Tibial nerve (tissue), 4 donors: ENCODE measurements around the gene GRID1. TPM values are rescaled to one million over a fixed set of nuclear protein-coding genes. Genes with fewer than 3 reads are reported as not detected.

Source experiments
- DNase-seq, 2 donors: peaks; one replicate each; pipeline ENCODE4 v3.0.0-alpha.2; 2019; ENCODE audit warnings: low spot score in 2 of 2
- H3K27ac ChIP-seq, 4 donors: fragments of 200-600 bp; sonication (generic) in 3 of 4; one replicate each; pipeline ENCODE4 v1.5.1; 2017 to 2019; ENCODE audit warnings: mild to moderate bottlenecking in 1 of 4
- H3K27me3 ChIP-seq, 2 donors: fragments of 200-600 bp; sonication (generic) in 1 of 2; one replicate each; pipeline versions ENCODE4 v1.5.1 to v1.6.0; 2017 to 2019
- H3K36me3 ChIP-seq, 3 donors: fragments of 200-600 bp; sonication (generic); one replicate each; pipeline ENCODE4 v1.5.1; 2018 to 2019
- H3K4me1 ChIP-seq, 4 donors: fragments of 200-600 bp; sonication (generic) in 3 of 4; one replicate each; pipeline ENCODE4 v1.5.1; 2017 to 2019
- H3K4me3 ChIP-seq, 4 donors: fragments of 200-600 bp; sonication (generic) in 3 of 4; one replicate each; pipeline ENCODE4 v1.5.1; 2017 to 2019; ENCODE audit warnings: mild to moderate bottlenecking in 1 of 4, moderate library complexity in 1 of 4
- H3K9me3 ChIP-seq, 4 donors: fragments of 200-600 bp; sonication (generic) in 3 of 4; one replicate each; pipeline ENCODE4 v1.5.1; 2017 to 2019
- CTCF ChIP-seq, 5 experiments: fragments of 200-600 bp in 3 of 5; fragments of 450-650 bp in 2 of 5; sonication (generic) in 3 of 5; IDR thresholded peaks; one replicate each; pipeline ENCODE4 v1.5.1; 2016 to 2019; ENCODE audit warnings: antibody characterized with exemption in 5 of 5, mild to moderate bottlenecking in 3 of 5, moderate library complexity in 2 of 5
- EP300 ChIP-seq, 2 donors: sonication (generic); formaldehyde crosslinking; IDR thresholded peaks; one replicate each; pipeline ENCODE4 v1.6.1; 2017; ENCODE audit warnings: antibody characterized with exemption in 2 of 2, mild to moderate bottlenecking in 1 of 2
- POLR2A ChIP-seq, 2 donors: fragments of 450-650 bp; IDR thresholded peaks; one replicate each; pipeline ENCODE4 v1.6.1; 2017; ENCODE audit warnings: antibody characterized with exemption in 2 of 2, mild to moderate bottlenecking in 2 of 2, moderate library complexity in 2 of 2
- WGBS, 2 donors: methylation state at CpG; one replicate each; pipeline ENCODE4 v1.1.5; 2018; 5-methylcytosine and 5-hydroxymethylcytosine counted together
- total RNA-seq, 4 donors: library from RNA; depleted of rRNA; stranded (reverse); fragments of >200 nt; gene quantifications; one replicate each; pipeline ENCODE4 v1.1.0, GENCODE V29; 2016

GRID1 gene
- total RNA-seq, 4 donors from 2014 or later = 7.7 to 16.3 (median 10.5) TPM

- Histone ChIP-seq H3K9me3 (no peaks in the 10 kb centered on the region), H3K4me3 (peak overlapping the region in 2 of 4 donors; percentile 1 to 29), H3K27me3 (peaks cover 0 to 50% of the 10 kb centered on the region in 2 donors), H3K27ac (no peak overlapping the region), H3K4me1 (peaks cover 0 to 60% (median 6%) of the 10 kb centered on the region in 4 donors), H3K36me3 (no peaks in the 10 kb centered on the region)
- DNase-seq = no peak
- TF ChIP-seq EP300 (IDR thresholded peaks at IDR 0.05) = no peak
- TF ChIP-seq CTCF (IDR thresholded peaks at IDR 0.05) = peak; percentile 8 to 51 (median 49)
- 11 to 15% methylated on average over 48 to 58 of the region's 80 CpGs for WGBS, 2 donors
Observed at GRCh38 chr10:86363184-86363832, 3.3 kb downstream of the GRID1 start.

- Histone ChIP-seq H3K27me3 (peaks cover 0 to 44% of the 10 kb centered on the region in 2 donors), H3K4me1 (peaks cover 0 to 58% (median 6%) of the 10 kb centered on the region in 4 donors), H3K36me3 (no peaks in the 10 kb centered on the region), H3K9me3 (no peaks in the 10 kb centered on the region), H3K27ac (no peak overlapping the region), H3K4me3 (peak overlapping the region in 2 of 4 donors; percentile 1 to 29)
- 48 to 49% methylated on average over 15 of the region's 15 CpGs for WGBS, 2 donors
- no peak for DNase-seq
- no peak for TF ChIP-seq EP300 (IDR thresholded peaks at IDR 0.05)
- TF ChIP-seq POLR2A (IDR thresholded peaks at IDR 0.05) = no peak
- TF ChIP-seq CTCF (IDR thresholded peaks at IDR 0.05) = no peak
Observed at GRCh38 chr10:86362586-86363183, 3.9 kb downstream of the GRID1 start.

- Histone ChIP-seq H3K36me3 (no peaks in the 10 kb centered on the region), H3K27me3 (peaks cover 0 to 39% of the 10 kb centered on the region in 2 donors), H3K4me3 (no peak overlapping the region), H3K4me1 (peaks cover 0 to 52% (median 4%) of the 10 kb centered on the region in 4 donors), H3K9me3 (no peaks in the 10 kb centered on the region), H3K27ac (no peak overlapping the region)
- no peak for DNase-seq
- 72 to 85% methylated on average over 2 of the region's 2 CpGs for WGBS, 2 donors
- TF ChIP-seq CTCF (IDR thresholded peaks at IDR 0.05) (no peak), EP300 (IDR thresholded peaks at IDR 0.05) (no peak), POLR2A (IDR thresholded peaks at IDR 0.05) (no peak)
Observed at GRCh38 chr10:86362129-86362527, 4.5 kb downstream of the GRID1 start.

- no peak overlapping the region for H3K27ac ChIP-seq
- 92 to 97% methylated on average over 5 of the region's 5 CpGs for WGBS, 2 donors
- DNase-seq = no peak
Observed at GRCh38 chr10:86361156-86362128, 5.2 kb downstream of the GRID1 start.

More at GRCh38 chr10:86361156-86362128, 5.2 kb downstream of the GRID1 start:
- Histone ChIP-seq H3K27me3 (peaks cover 0 to 32% of the 10 kb centered on the region in 2 donors), H3K9me3 (no peaks in the 10 kb centered on the region), H3K36me3 (no peaks in the 10 kb centered on the region), H3K4me1 (peaks cover 0 to 49% (median 2%) of the 10 kb centered on the region in 4 donors), H3K4me3 (no peak overlapping the region)
- no peak for TF ChIP-seq POLR2A (IDR thresholded peaks at IDR 0.05)
- no peak for TF ChIP-seq EP300 (IDR thresholded peaks at IDR 0.05)
- TF ChIP-seq CTCF (IDR thresholded peaks at IDR 0.05) = no peak
